K562 (cell line): ENCODE measurements around the gene RCC1. TPM values are rescaled to one million over a fixed set of nuclear protein-coding genes. Genes with fewer than 3 reads are reported as not detected.

Experiments used
- CREBBP ChIP-seq: IDR thresholded peaks from one replicate; pipeline ENCODE4 v1.6.1; 2012; ENCODE audit warnings: low read depth, mild to moderate bottlenecking, control low read depth, inconsistent platforms, low read length
- ETV5 ChIP-seq: sonication (generic); formaldehyde crosslinking; IDR thresholded peaks from 2 replicates; pipeline ENCODE4 v1.4.0; 2020; ENCODE audit warnings: low read depth, mild to moderate bottlenecking, missing genetic modification reagents
- FOXK2 ChIP-seq, 2 experiments: fragments of 450-650 bp; IDR thresholded peaks in 1 of 2; conservative IDR thresholded peaks in 1 of 2; 2 replicates each; pipeline ENCODE4 v1.6.1; 2016; ENCODE audit warnings: low read depth in 2 of 2, mild to moderate bottlenecking in 1 of 2
- GTF2F1 ChIP-seq: IDR thresholded peaks from 2 replicates; pipeline ENCODE4 v1.6.1; 2011; ENCODE audit warnings: low read depth, low read length, improper control_type of control experiment
- HLTF ChIP-seq: fragments of 450-650 bp; IDR thresholded peaks from 2 replicates; pipeline ENCODE4 v1.6.1; 2016
- ILK ChIP-seq: fragments of 450-650 bp; IDR thresholded peaks from 2 replicates; pipeline ENCODE4 v1.6.1; 2016; ENCODE audit warnings: missing genetic modification characterization, low read depth, mild to moderate bottlenecking, missing compliant biosample characterization, moderate library complexity, borderline replicate concordance
- MCM5 ChIP-seq: fragments of 450-650 bp; IDR thresholded peaks from 2 replicates; pipeline ENCODE4 v1.6.1; 2016; ENCODE audit warnings: low read depth
- MYC ChIP-seq, 2 experiments: fragments of 250-450 bp in 1 of 2; sonication (Bioruptor Pico) in 1 of 2; IDR thresholded peaks; 2 replicates each; pipeline versions ENCODE4 v1.5.1 to v1.6.1; 2012 to 2021; ENCODE audit warnings: low read depth in 2 of 2, borderline replicate concordance in 1 of 2, improper control_type of control experiment in 1 of 2, low read length in 1 of 2, mild to moderate bottlenecking in 1 of 2, moderate library complexity in 1 of 2
- NUFIP1 ChIP-seq: fragments of 450-650 bp; IDR thresholded peaks from 2 replicates; pipeline ENCODE4 v1.6.1; 2018; ENCODE audit not compliant: partially characterized antibody
- PKNOX1 ChIP-seq: fragments of 450-650 bp; IDR thresholded peaks from 2 replicates; pipeline ENCODE4 v1.6.1; 2016
- RBM22 ChIP-seq: fragments of 200-400 bp; formaldehyde crosslinking; IDR thresholded peaks from 2 replicates; pipeline ENCODE4 v1.6.1; 2018; ENCODE audit warnings: low read length, low read depth; ENCODE audit not compliant: poor library complexity, severe bottlenecking
- RBM34 ChIP-seq: fragments of 200-400 bp; formaldehyde crosslinking; IDR thresholded peaks from 2 replicates; pipeline ENCODE4 v1.6.1; 2018; ENCODE audit warnings: low read length, borderline replicate concordance; ENCODE audit not compliant: insufficient read depth
- SREBF1 ChIP-seq: fragments of 150-350 bp; IDR thresholded peaks from 2 replicates; pipeline ENCODE4 v1.6.1; 2014; ENCODE audit warnings: antibody characterized with exemption, low read depth, low read length, borderline replicate concordance
- STAT5B ChIP-seq: fragments of 250-450 bp; sonication (Bioruptor Pico); IDR thresholded peaks from 2 replicates; pipeline ENCODE4 v1.8.0; 2021; ENCODE audit warnings: mild to moderate bottlenecking, inconsistent platforms
- TAF1 ChIP-seq: IDR thresholded peaks from 2 replicates; pipeline ENCODE4 v1.6.1; 2011; ENCODE audit warnings: mild to moderate bottlenecking, low read length, moderate library complexity; ENCODE audit not compliant: insufficient read depth, control insufficient read depth, severe bottlenecking; ENCODE audit errors: extremely low read depth
- YBX1 ChIP-seq: fragments of 450-650 bp; IDR thresholded peaks from 2 replicates; pipeline ENCODE4 v1.7.1; 2016; ENCODE audit warnings: mild to moderate bottlenecking
- ZFP36 ChIP-seq: fragments of 150-350 bp; IDR thresholded peaks from 2 replicates; pipeline ENCODE4 v1.6.1; 2018; ENCODE audit warnings: low read length, low read depth; ENCODE audit not compliant: partially characterized antibody
- ZNF668 ChIP-seq: fragments of 250-450 bp; sonication (Bioruptor Pico); IDR thresholded peaks from 2 replicates; pipeline ENCODE4 v1.8.0; 2022; ENCODE audit warnings: mild to moderate bottlenecking, inconsistent platforms
- polyA plus RNA-seq, 8 experiments: library from polyadenylated mRNA; depleted of rRNA in 4 of 8; stranded (reverse) in 5 of 8; unstranded in 3 of 8; fragments of >200 nt; fragmentation: Nextera tagmentation in 2 of 8; fragmentation: Illumina TruSeq in 1 of 8; extraction: Ambion mirVana in 2 of 8; extraction: Trizol in 1 of 8; gene quantifications; 2 replicates each; pipeline versions ENCODE4 v1.2.1 to v1.2.3, GENCODE V29; 2011 to 2014; ENCODE audit warnings: inconsistent platforms in 1 of 8, missing spikeins in 1 of 8
- total RNA-seq, 7 experiments: library from RNA; depleted of rRNA in 6 of 7; stranded (reverse); fragments of >200 nt in 6 of 7; fragmentation: Illumina TruSeq in 2 of 7; extraction: Trizol in 2 of 7; gene quantifications; 2 replicates each; pipeline versions ENCODE4 v1.2.1 to v1.2.3, GENCODE V29; 2011 to 2021; ENCODE audit warnings: low replicate concordance in 1 of 7
- TF ChIP-seq, protein P1 (sequence below): fragments of 250-450 bp; sonication (Bioruptor Pico); IDR thresholded peaks from 2 replicates; pipeline ENCODE4 v1.8.0; 2022; ENCODE audit warnings: inconsistent platforms
- TF ChIP-seq, protein P2 (sequence below): fragments of 450-650 bp; IDR thresholded peaks from 2 replicates; pipeline ENCODE4 v1.7.1; 2018; ENCODE audit warnings: mild to moderate bottlenecking, low read depth; ENCODE audit not compliant: partially characterized antibody
- TF ChIP-seq, protein P3 (sequence below): fragments of 250-450 bp; sonication (Bioruptor Pico); IDR thresholded peaks from 2 replicates; pipeline ENCODE4 v1.6.1; 2021; ENCODE audit warnings: mild to moderate bottlenecking

The RCC1 gene
- total and polyA plus RNA-seq, 9 of the 15 experiments (the other 6 are each of a cell fraction or from before 2014, with no cell fraction given), result 16.4 to 202 (median 107) TPM

DNA sequence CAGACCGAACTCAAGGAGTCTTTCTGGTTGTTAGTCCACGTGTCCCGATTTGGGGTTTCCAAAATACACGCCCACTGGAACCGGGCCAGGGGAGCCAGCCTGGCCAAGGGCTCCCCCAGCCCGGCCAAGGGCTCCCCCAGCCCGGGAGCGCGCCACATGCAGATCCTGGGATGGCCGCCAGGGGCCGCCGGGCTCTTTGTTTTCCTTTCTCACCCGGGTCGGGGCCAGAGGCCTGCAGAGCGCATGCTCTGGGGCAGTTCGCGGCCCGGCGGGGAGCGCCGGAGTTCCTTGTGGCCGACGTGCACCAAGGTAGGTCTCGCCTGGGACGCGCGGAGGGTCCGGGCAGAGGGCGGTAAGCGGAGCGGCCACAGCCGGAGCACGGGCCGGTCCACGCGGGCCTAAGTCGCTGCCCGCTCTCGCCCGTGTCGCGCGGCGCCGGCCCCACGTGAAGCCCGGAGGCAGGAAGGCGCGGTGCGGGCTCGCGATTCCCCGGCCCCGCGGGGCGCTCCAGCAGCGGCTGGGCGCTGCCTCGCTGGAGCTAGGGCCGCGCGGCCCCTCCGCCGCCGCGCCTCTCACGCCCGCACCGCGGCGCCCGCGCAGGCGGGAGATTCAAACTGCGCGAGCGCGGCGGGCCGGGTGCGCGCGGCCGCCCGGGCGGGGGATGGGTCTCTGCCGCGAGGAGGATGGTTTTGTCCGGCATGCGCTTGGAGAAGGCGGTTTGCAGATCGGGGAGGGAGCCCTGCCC lies 12.3 kb downstream of the RCC1 start (continued):
- peak; percentile 80 to 83; a peak in 3 of 4 replicates for TF ChIP-seq FOXK2 (conservative IDR thresholded peaks at IDR 0.05 in 1 of 2, IDR thresholded peaks at IDR 0.05 in 1 of 2; ENCODE audit: low read depth in 2 of 2)
- TF ChIP-seq STAT5B (CRISPR knock-in tag), result no peak
- TF ChIP-seq MCM5, result no peak
- no peak; the same call in 1 of the 2 replicates for TF ChIP-seq ETV5 (CRISPR knock-in tag)
- TF ChIP-seq PKNOX1, result no peak
- TF ChIP-seq, protein P1, sequence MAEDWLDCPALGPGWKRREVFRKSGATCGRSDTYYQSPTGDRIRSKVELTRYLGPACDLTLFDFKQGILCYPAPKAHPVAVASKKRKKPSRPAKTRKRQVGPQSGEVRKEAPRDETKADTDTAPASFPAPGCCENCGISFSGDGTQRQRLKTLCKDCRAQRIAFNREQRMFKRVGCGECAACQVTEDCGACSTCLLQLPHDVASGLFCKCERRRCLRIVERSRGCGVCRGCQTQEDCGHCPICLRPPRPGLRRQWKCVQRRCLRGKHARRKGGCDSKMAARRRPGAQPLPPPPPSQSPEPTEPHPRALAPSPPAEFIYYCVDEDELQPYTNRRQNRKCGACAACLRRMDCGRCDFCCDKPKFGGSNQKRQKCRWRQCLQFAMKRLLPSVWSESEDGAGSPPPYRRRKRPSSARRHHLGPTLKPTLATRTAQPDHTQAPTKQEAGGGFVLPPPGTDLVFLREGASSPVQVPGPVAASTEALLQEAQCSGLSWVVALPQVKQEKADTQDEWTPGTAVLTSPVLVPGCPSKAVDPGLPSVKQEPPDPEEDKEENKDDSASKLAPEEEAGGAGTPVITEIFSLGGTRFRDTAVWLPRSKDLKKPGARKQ, result no peak
- TF ChIP-seq RBM34, result 0 out of 2 replicates have a peak, but pooled peaks have one; percentile 74
- TF ChIP-seq, protein P2, sequence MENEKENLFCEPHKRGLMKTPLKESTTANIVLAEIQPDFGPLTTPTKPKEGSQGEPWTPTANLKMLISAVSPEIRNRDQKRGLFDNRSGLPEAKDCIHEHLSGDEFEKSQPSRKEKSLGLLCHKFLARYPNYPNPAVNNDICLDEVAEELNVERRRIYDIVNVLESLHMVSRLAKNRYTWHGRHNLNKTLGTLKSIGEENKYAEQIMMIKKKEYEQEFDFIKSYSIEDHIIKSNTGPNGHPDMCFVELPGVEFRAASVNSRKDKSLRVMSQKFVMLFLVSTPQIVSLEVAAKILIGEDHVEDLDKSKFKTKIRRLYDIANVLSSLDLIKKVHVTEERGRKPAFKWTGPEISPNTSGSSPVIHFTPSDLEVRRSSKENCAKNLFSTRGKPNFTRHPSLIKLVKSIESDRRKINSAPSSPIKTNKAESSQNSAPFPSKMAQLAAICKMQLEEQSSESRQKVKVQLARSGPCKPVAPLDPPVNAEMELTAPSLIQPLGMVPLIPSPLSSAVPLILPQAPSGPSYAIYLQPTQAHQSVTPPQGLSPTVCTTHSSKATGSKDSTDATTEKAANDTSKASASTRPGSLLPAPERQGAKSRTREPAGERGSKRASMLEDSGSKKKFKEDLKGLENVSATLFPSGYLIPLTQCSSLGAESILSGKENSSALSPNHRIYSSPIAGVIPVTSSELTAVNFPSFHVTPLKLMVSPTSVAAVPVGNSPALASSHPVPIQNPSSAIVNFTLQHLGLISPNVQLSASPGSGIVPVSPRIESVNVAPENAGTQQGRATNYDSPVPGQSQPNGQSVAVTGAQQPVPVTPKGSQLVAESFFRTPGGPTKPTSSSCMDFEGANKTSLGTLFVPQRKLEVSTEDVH, result peak; percentile 13
- TF ChIP-seq NUFIP1, result no peak
- TF ChIP-seq HLTF, result no peak; the same call in 1 of the 2 replicates
- 0 out of 2 replicates have a peak, but pooled peaks have one; percentile 12 for TF ChIP-seq SREBF1
- TF ChIP-seq ZFP36, result no peak
- no peak for TF ChIP-seq YBX1
- TF ChIP-seq RBM22, result peak; percentile 58
- no peak for TF ChIP-seq CREBBP
- TF ChIP-seq, protein P3, sequence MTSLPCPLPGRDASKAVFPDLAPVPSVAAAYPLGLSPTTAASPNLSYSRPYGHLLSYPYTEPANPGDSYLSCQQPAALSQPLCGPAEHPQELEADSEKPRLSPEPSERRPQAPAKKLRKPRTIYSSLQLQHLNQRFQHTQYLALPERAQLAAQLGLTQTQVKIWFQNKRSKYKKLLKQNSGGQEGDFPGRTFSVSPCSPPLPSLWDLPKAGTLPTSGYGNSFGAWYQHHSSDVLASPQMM (CRISPR knock-in tag), result no peak
- TF ChIP-seq TAF1, result peak; percentile 85
- TF ChIP-seq MYC (IDR thresholded peaks at IDR 0.05; ENCODE audit: low read depth, low read length), result peak; percentile 89
- no peak; the same call in 1 of the 2 replicates for TF ChIP-seq MYC (CRISPR knock-in tag; IDR thresholded peaks at IDR 0.05; ENCODE audit: borderline replicate concordance, low read depth)
- no peak for TF ChIP-seq ILK (tag)
- no peak for TF ChIP-seq ZNF668 (CRISPR knock-in tag)
- TF ChIP-seq GTF2F1, result peak; percentile 27; the same call in 1 of the 2 replicates
